B cell (primary cell): Measurements from ENCODE around the gene INSR. TPM values are rescaled to one million over a fixed set of nuclear protein-coding genes. Genes with fewer than 3 reads are reported as not detected.
A peak's percentile ranks its signal among the peaks of the same experiment; 100 is the strongest.

ENCODE experiments used
- ATAC-seq: fragments of 200-7000 bp; cut with Tn5 transposase; one replicate; pipeline ENCODE4 v1.10.0; 2021; ENCODE audit warnings: low read depth, mild to moderate bottlenecking, moderate number of reproducible peaks, moderate library complexity
- CTCF ChIA-PET: fragments of 350-600 bp; sonication (Branson Sonifier 250); formaldehyde crosslinking; loops from one replicate; lab custom pipeline; 2021; ENCODE audit warnings: antibody characterized with exemption, inconsistent platforms; lab: Charles Lee
- POLR2A ChIA-PET: fragments of 350-600 bp; sonication (Branson Sonifier 250); formaldehyde crosslinking; loops from one replicate; lab custom pipeline; 2021; ENCODE audit warnings: antibody characterized with exemption; lab: Charles Lee
- DNase-seq: peaks from one replicate; pipeline ENCODE4 v3.0.0; 2013
- H2AFZ ChIP-seq: 2 replicates; pipeline ENCODE4 v1.6.1; 2012; ENCODE audit warnings: mild to moderate bottlenecking, low read depth, low read length; ENCODE audit not compliant: insufficient read depth, poor library complexity, severe bottlenecking
- H3K27ac ChIP-seq, 2 donors: 1 replicate in 1 of 2; 2 replicates in 1 of 2; pipeline ENCODE4 v1.5.1; 2012 to 2013; ENCODE audit warnings: low read length in 2 of 2, mild to moderate bottlenecking in 2 of 2, moderate library complexity in 1 of 2
- H3K27me3 ChIP-seq, 4 experiments: fragments of 200-600 bp in 1 of 4; sonication (generic) in 1 of 4; replicated peaks in 1 of 4; 1 replicate in 2 of 4; 2 replicates in 2 of 4; pipeline versions ENCODE4 v1.6.1 to v1.7.0; 2013 to 2016; ENCODE audit warnings: low read length in 3 of 4, mild to moderate bottlenecking in 2 of 4, mixed read lengths in 1 of 4, moderate library complexity in 1 of 4; ENCODE audit not compliant: insufficient read depth in 4 of 4, control insufficient read depth in 3 of 4; ENCODE audit errors: control extremely low read depth in 1 of 4
- H3K36me3 ChIP-seq, 2 experiments: replicated peaks in 1 of 2; 1 replicate in 1 of 2; 2 replicates in 1 of 2; pipeline versions ENCODE4 v1.6.1 to v1.7.1; 2013; ENCODE audit warnings: low read length in 1 of 2; ENCODE audit not compliant: insufficient read depth in 2 of 2, control insufficient read depth in 1 of 2; ENCODE audit errors: control extremely low read depth in 1 of 2, extremely low read depth in 1 of 2
- H3K4me1 ChIP-seq, 2 donors: fragments of 200-600 bp in 1 of 2; sonication (generic) in 1 of 2; 1 replicate in 1 of 2; 2 replicates in 1 of 2; pipeline versions ENCODE4 v1.5.1 to v1.6.1; 2013 to 2017; ENCODE audit warnings: low read length in 2 of 2; ENCODE audit not compliant: control insufficient read depth in 2 of 2, insufficient read depth in 2 of 2
- H3K4me2 ChIP-seq: replicated peaks from 2 replicates; pipeline ENCODE3; 2012; ENCODE audit warnings: mild to moderate bottlenecking, low read depth, low read length; ENCODE audit not compliant: poor library complexity, severe bottlenecking
- H3K4me3 ChIP-seq, 5 experiments: fragments of 200-600 bp in 1 of 5; sonication (generic) in 1 of 5; 1 replicate in 3 of 5; 2 replicates in 2 of 5; pipeline versions ENCODE4 v1.5.1 to v1.7.0; 2011 to 2016; ENCODE audit warnings: low read length in 4 of 5, mild to moderate bottlenecking in 4 of 5, low read depth in 2 of 5, control low read depth in 1 of 5, moderate library complexity in 1 of 5; ENCODE audit not compliant: insufficient read depth in 1 of 5; ENCODE audit errors: control extremely low read depth in 1 of 5, extremely low read depth in 1 of 5
- H3K79me2 ChIP-seq: fragments of 200-600 bp; sonication (generic); one replicate; pipeline ENCODE4 v1.6.0; 2016; ENCODE audit warnings: low read length; ENCODE audit not compliant: control insufficient read depth, insufficient read depth
- H3K9ac ChIP-seq: fragments of 200-600 bp; sonication (generic); 2 replicates; pipeline ENCODE4 v1.6.1; 2017; ENCODE audit warnings: mild to moderate bottlenecking, low read length, moderate library complexity
- H3K9me3 ChIP-seq, 3 donors: one replicate each; pipeline versions ENCODE4 v1.6.1 to v1.7.1; 2013; ENCODE audit warnings: low read length in 2 of 3; ENCODE audit not compliant: control insufficient read depth in 2 of 3, insufficient read depth in 1 of 3; ENCODE audit errors: control extremely low read depth in 1 of 3
- H4K20me1 ChIP-seq: 2 replicates; pipeline ENCODE4 v1.6.0; 2012; ENCODE audit warnings: mild to moderate bottlenecking, low read length; ENCODE audit not compliant: insufficient read depth, control insufficient read depth, poor library complexity, severe bottlenecking
- H3K27ac Mint-ChIP-seq: one replicate; pipeline ENCODE4 v1.8.0; 2021; ENCODE audit warnings: mixed read lengths
- H3K27me3 Mint-ChIP-seq: one replicate; pipeline ENCODE4 v1.8.0; 2021; ENCODE audit warnings: mixed read lengths
- H3K4me1 Mint-ChIP-seq: one replicate; pipeline ENCODE4 v1.8.0; 2021; ENCODE audit warnings: mixed read lengths
- H3K4me3 Mint-ChIP-seq: one replicate; pipeline ENCODE4 v1.8.0; 2021; ENCODE audit warnings: mixed read lengths
- H3K9me3 Mint-ChIP-seq: one replicate; pipeline ENCODE4 v1.8.0; 2022; ENCODE audit warnings: mixed read lengths; ENCODE audit not compliant: insufficient read depth
- EZH2 ChIP-seq: IDR thresholded peaks from 2 replicates; pipeline ENCODE4 v1.6.1; 2012; ENCODE audit warnings: borderline replicate concordance, low read depth, mild to moderate bottlenecking, moderate library complexity, low read length; ENCODE audit not compliant: insufficient read depth, poor library complexity, severe bottlenecking
- WGBS: methylation state at CpG from one replicate; pipeline ENCODE4 v1.1.5; 2013; ENCODE audit warnings: missing lambda C conversion rate; ENCODE audit not compliant: insufficient coverage; 5-methylcytosine and 5-hydroxymethylcytosine counted together
- intact Hi-C: fragments of 100-400 bp; cut with micrococcal nuclease; formaldehyde crosslinking; loops from one replicate; pipeline ENCODE4 v1.10.0; 2022
- polyA plus RNA-seq: library from polyadenylated mRNA; depleted of rRNA; stranded (reverse); fragments of >200 nt; gene quantifications from 2 replicates; pipeline ENCODE4 v1.2.3, GENCODE V29; 2012
- total RNA-seq, 2 donors: library from RNA; stranded (reverse); fragments of 120-200 nt in 1 of 2; gene quantifications; 1 replicate in 1 of 2; 2 replicates in 1 of 2; pipeline versions ENCODE4 v1.2.3 to v1.2.4, GENCODE V29; 2013 to 2022
- TF ChIP-seq, protein P1 (sequence below): fragments of 200-600 bp; IDR thresholded peaks from one replicate; pipeline ENCODE4 v1.8.0; 2022; ENCODE audit warnings: antibody characterized with exemption, mild to moderate bottlenecking

INSR gene
- total and polyA plus RNA-seq, 2 donors (not counting 1 experiment from before 2014, with no cell fraction given) = 1.4 to 6.3 TPM

DNA sequence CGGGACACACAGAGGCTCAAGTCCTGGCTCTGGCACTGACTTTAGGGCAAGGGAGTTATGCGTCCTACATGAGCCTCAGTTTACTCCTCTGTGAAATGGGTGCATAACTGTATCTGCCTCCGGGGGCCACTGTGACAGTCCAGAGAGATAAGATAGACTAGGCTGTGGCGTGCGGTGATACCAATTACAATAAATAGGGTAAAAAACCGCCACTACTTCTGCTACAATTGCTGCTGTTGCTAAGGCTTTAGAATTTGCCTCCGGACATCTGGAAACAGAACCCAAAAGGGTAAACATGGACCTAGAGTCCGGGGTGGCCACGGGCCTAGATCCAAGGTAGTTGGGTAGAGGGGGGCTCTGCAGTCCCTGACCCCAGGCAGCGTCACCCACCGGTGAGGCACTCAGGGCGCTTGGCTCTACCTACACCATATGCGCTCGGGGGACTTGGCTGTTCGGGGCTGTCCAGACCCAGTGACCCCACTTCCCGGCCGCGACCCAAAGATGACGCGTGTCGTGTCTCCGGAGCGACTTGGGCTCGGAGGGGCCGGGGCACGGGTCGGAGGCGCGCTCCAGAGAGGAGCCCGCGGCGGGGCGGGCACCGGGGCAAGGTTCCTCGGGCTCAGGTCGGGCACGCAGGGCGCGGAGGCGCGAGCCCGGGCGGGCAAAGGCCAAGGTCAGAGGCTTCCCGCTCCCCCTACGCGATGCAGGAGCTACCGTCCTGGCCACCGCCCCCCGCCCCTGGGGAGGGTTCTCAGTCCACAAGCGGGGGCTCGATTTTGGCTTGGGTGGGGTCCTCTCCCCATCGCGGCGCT lies 1.1 kb downstream of the INSR start:
- peak overlapping the region; percentile 29 for H3K27ac Mint-ChIP-seq
- Histone ChIP-seq H3K27ac (no peak overlapping the region), H3K9me3 (no peaks in the 10 kb centered on the region), H3K9ac (peak overlapping the region; percentile 73), H4K20me1 (no peaks in the 10 kb centered on the region), H3K27me3 (peaks cover 0 to 24% (median 6%) of the 10 kb centered on the region in 4 experiments), H2AFZ (peak overlapping the region; percentile 78), H3K4me3 (peak overlapping the region in 3 of 5 experiments; percentile 39 to 67 (median 60)), H3K4me2 (peak overlapping the region; percentile 79), H3K79me2 (no peaks in the 10 kb centered on the region), H3K4me1 (peaks cover 12 to 22% of the 10 kb centered on the region in 2 donors), H3K36me3 (no peaks in the 10 kb centered on the region)
- intact Hi-C loops = no loop called here
- no peak for ATAC-seq
- peaks cover 30% of the 10 kb centered on the region for H3K27me3 Mint-ChIP-seq
- H3K4me1 Mint-ChIP-seq = peaks cover 25% of the 10 kb centered on the region
- H3K4me3 Mint-ChIP-seq = peak overlapping the region; percentile 78
- CTCF ChIA-PET = interaction anchor here (1.3 kb wide), 1 partner anchor 113 kb away, joined by 4 read pairs; no protein-coding TSS in a partner anchor
- TF ChIP-seq, protein P1, sequence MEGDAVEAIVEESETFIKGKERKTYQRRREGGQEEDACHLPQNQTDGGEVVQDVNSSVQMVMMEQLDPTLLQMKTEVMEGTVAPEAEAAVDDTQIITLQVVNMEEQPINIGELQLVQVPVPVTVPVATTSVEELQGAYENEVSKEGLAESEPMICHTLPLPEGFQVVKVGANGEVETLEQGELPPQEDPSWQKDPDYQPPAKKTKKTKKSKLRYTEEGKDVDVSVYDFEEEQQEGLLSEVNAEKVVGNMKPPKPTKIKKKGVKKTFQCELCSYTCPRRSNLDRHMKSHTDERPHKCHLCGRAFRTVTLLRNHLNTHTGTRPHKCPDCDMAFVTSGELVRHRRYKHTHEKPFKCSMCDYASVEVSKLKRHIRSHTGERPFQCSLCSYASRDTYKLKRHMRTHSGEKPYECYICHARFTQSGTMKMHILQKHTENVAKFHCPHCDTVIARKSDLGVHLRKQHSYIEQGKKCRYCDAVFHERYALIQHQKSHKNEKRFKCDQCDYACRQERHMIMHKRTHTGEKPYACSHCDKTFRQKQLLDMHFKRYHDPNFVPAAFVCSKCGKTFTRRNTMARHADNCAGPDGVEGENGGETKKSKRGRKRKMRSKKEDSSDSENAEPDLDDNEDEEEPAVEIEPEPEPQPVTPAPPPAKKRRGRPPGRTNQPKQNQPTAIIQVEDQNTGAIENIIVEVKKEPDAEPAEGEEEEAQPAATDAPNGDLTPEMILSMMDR = no peak
- no peak for TF ChIP-seq EZH2
- DNase-seq = peak; percentile 36
- WGBS = 10% methylated on average over 51 of the region's 54 CpGs
- no peaks in the 10 kb centered on the region for H3K9me3 Mint-ChIP-seq
- POLR2A ChIA-PET = interaction anchor here (0.6 kb wide), 1 partner anchor 104 kb away, joined by 6 read pairs; no protein-coding TSS in a partner anchor
